ENCODE data around the gene CCR6. TPM values are rescaled to one million over a fixed set of nuclear protein-coding genes. Genes with fewer than 3 reads are reported as not detected.

The CCR6 gene
- total RNA-seq, 2 donors from 2014 or later = 1.2 to 7.8 TPM

GRCh38 chr6:167142433-167142761 lies 19.5 kb downstream of the CCR6 start:
- no peak for ATAC-seq (replicated peaks in 1 of 2)
- Mint-ChIP-seq H3K4me3 (no peak overlapping the region), H3K27ac (no peak overlapping the region)

GRCh38 chr6:167143041-167143440 lies 20.1 kb downstream of the CCR6 start:
- Mint-ChIP-seq H3K27ac (no peak overlapping the region), H3K4me3 (no peak overlapping the region), H3K9me3 (no peaks in the 10 kb centered on the region), H3K4me1 (ENCODE audit: low read depth) (no peaks in the 10 kb centered on the region), H3K27me3 (ENCODE audit: low read depth) (peaks cover 29% of the 10 kb centered on the region), H3K36me3 (ENCODE audit: insufficient read depth in 2 of 2) (no peaks in the 10 kb centered on the region)
- ATAC-seq (replicated peaks in 1 of 2) (no peak), DNase-seq (no peak)

More at GRCh38 chr6:167142433-167142761, 19.5 kb downstream of the CCR6 start:
- Mint-ChIP-seq H3K9me3 (no peaks in the 10 kb centered on the region), H3K36me3 (ENCODE audit: insufficient read depth in 2 of 2) (no peaks in the 10 kb centered on the region), H3K27me3 (ENCODE audit: low read depth) (peaks cover 35% of the 10 kb centered on the region), H3K4me1 (ENCODE audit: low read depth) (no peaks in the 10 kb centered on the region)
- DNase-seq = no peak

- Mint-ChIP-seq H3K4me3 (no peak overlapping the region), H3K36me3 (ENCODE audit: insufficient read depth in 2 of 2) (no peaks in the 10 kb centered on the region)
- ATAC-seq (replicated peaks in 1 of 2) = no peak
Measured at GRCh38 chr6:167145461-167145860, 22.6 kb downstream of the CCR6 start.

GRCh38 chr6:167146135-167146534 lies 23.2 kb downstream of the CCR6 start:
- H3K4me1 Mint-ChIP-seq (ENCODE audit: low read depth) = peaks cover 7% of the 10 kb centered on the region
- no peaks in the 10 kb centered on the region for H3K9me3 Mint-ChIP-seq
- no peak for DNase-seq
- peak overlapping the region in 1 of 2 donors; percentile 51 for H3K4me3 Mint-ChIP-seq
- no peaks in the 10 kb centered on the region for H3K36me3 Mint-ChIP-seq (ENCODE audit: insufficient read depth in 2 of 2)
- no peak overlapping the region for H3K27ac Mint-ChIP-seq
- peaks cover 35% of the 10 kb centered on the region for H3K27me3 Mint-ChIP-seq (ENCODE audit: low read depth)
- no peak for ATAC-seq (replicated peaks in 1 of 2)

More at GRCh38 chr6:167145461-167145860, 22.6 kb downstream of the CCR6 start:
- no peak for DNase-seq
- H3K9me3 Mint-ChIP-seq = no peaks in the 10 kb centered on the region
- H3K27ac Mint-ChIP-seq = no peak overlapping the region
- no peaks in the 10 kb centered on the region for H3K4me1 Mint-ChIP-seq (ENCODE audit: low read depth)
- H3K27me3 Mint-ChIP-seq (ENCODE audit: low read depth) = peaks cover 35% of the 10 kb centered on the region

GRCh38 chr6:167146977-167147376 lies 24.1 kb downstream of the CCR6 start:
- Mint-ChIP-seq H3K4me3 (peak overlapping the region in 1 of 2 donors; percentile 64), H3K27ac (no peak overlapping the region)

GRCh38 chr6:167148021-167148420 lies 25.1 kb downstream of the CCR6 start:
- Mint-ChIP-seq H3K27me3 (ENCODE audit: low read depth) (peaks cover 35% of the 10 kb centered on the region), H3K4me3 (no peak overlapping the region), H3K36me3 (ENCODE audit: insufficient read depth in 2 of 2) (peaks cover 0 to 2% of the 10 kb centered on the region in 2 donors), H3K9me3 (peaks cover 0 to 2% of the 10 kb centered on the region in 2 donors), H3K4me1 (ENCODE audit: low read depth) (peaks cover 18% of the 10 kb centered on the region), H3K27ac (no peak overlapping the region)
- ATAC-seq (replicated peaks in 1 of 2) (no peak), DNase-seq (no peak)

More at GRCh38 chr6:167146977-167147376, 24.1 kb downstream of the CCR6 start:
- DNase-seq = no peak
- H3K36me3 Mint-ChIP-seq (ENCODE audit: insufficient read depth in 2 of 2) = peaks cover 0 to 2% of the 10 kb centered on the region in 2 donors
- ATAC-seq (replicated peaks in 1 of 2) = no peak
- H3K27me3 Mint-ChIP-seq (ENCODE audit: low read depth) = peaks cover 35% of the 10 kb centered on the region
- peaks cover 0 to 2% of the 10 kb centered on the region in 2 donors for H3K9me3 Mint-ChIP-seq
- peaks cover 13% of the 10 kb centered on the region for H3K4me1 Mint-ChIP-seq (ENCODE audit: low read depth)

GRCh38 chr6:167148997-167149396 lies 26.1 kb downstream of the CCR6 start:
- no peak overlapping the region for H3K4me3 Mint-ChIP-seq
- peaks cover 0 to 2% of the 10 kb centered on the region in 2 donors for H3K9me3 Mint-ChIP-seq
- H3K36me3 Mint-ChIP-seq (ENCODE audit: insufficient read depth in 2 of 2) = peaks cover 0 to 2% of the 10 kb centered on the region in 2 donors
- DNase-seq (no peak), ATAC-seq (replicated peaks in 1 of 2) (no peak)
- peaks cover 35% of the 10 kb centered on the region for H3K27me3 Mint-ChIP-seq (ENCODE audit: low read depth)
- no peak overlapping the region for H3K27ac Mint-ChIP-seq
- H3K4me1 Mint-ChIP-seq (ENCODE audit: low read depth) = peaks cover 24% of the 10 kb centered on the region

- peaks cover 0 to 2% of the 10 kb centered on the region in 2 donors for H3K9me3 Mint-ChIP-seq
- H3K27me3 Mint-ChIP-seq (ENCODE audit: low read depth) = peaks cover 30% of the 10 kb centered on the region
- ATAC-seq (replicated peaks in 1 of 2) (peak; percentile 80 to 83), DNase-seq (peak; percentile 18 to 35)
- peak overlapping the region in 1 of 2 donors; percentile 48 for H3K4me3 Mint-ChIP-seq
- peak overlapping the region; percentile 10 for H3K27ac Mint-ChIP-seq
- H3K4me1 Mint-ChIP-seq (ENCODE audit: low read depth) = peaks cover 24% of the 10 kb centered on the region
- peaks cover 0 to 2% of the 10 kb centered on the region in 2 donors for H3K36me3 Mint-ChIP-seq (ENCODE audit: insufficient read depth in 2 of 2)
Measured at GRCh38 chr6:167150941-167151549, 28.1 kb downstream of the CCR6 start.

GRCh38 chr6:167151648-167152047 lies 28.8 kb downstream of the CCR6 start:
- Mint-ChIP-seq H3K27me3 (ENCODE audit: low read depth) (peaks cover 24% of the 10 kb centered on the region), H3K27ac (no peak overlapping the region), H3K4me3 (no peak overlapping the region), H3K9me3 (peaks cover 0 to 2% of the 10 kb centered on the region in 2 donors), H3K4me1 (ENCODE audit: low read depth) (peaks cover 24% of the 10 kb centered on the region), H3K36me3 (ENCODE audit: insufficient read depth in 2 of 2) (peaks cover 0 to 2% of the 10 kb centered on the region in 2 donors)
- no peak for ATAC-seq (replicated peaks in 1 of 2)
- no peak for DNase-seq

- Mint-ChIP-seq H3K27ac (peak overlapping the region; percentile 60), H3K4me1 (ENCODE audit: low read depth) (peaks cover 24% of the 10 kb centered on the region), H3K36me3 (ENCODE audit: insufficient read depth in 2 of 2) (peaks cover 0 to 2% of the 10 kb centered on the region in 2 donors), H3K4me3 (peak overlapping the region; percentile 43 to 74), H3K27me3 (ENCODE audit: low read depth) (peaks cover 18% of the 10 kb centered on the region), H3K9me3 (peaks cover 0 to 2% of the 10 kb centered on the region in 2 donors)
- ATAC-seq (replicated peaks in 1 of 2) = peak; percentile 59 to 60
- peak; percentile 14 to 48 for DNase-seq
Measured at GRCh38 chr6:167152862-167153261, 30.0 kb downstream of the CCR6 start.

GRCh38 chr6:167153521-167153959 lies 30.6 kb downstream of the CCR6 start:
- Mint-ChIP-seq H3K9me3 (peaks cover 0 to 2% of the 10 kb centered on the region in 2 donors), H3K4me3 (peak overlapping the region in 1 of 2 donors; percentile 74), H3K4me1 (ENCODE audit: low read depth) (peaks cover 24% of the 10 kb centered on the region), H3K27ac (peak overlapping the region; percentile 60), H3K27me3 (ENCODE audit: low read depth) (peaks cover 18% of the 10 kb centered on the region), H3K36me3 (ENCODE audit: insufficient read depth in 2 of 2) (peaks cover 0 to 2% of the 10 kb centered on the region in 2 donors)
- DNase-seq (no peak), ATAC-seq (replicated peaks in 1 of 2) (peak; percentile 7 to 41)

- Mint-ChIP-seq H3K9me3 (peaks cover 0 to 2% of the 10 kb centered on the region in 2 donors), H3K4me3 (no peak overlapping the region), H3K4me1 (ENCODE audit: low read depth) (peaks cover 24% of the 10 kb centered on the region), H3K27ac (no peak overlapping the region), H3K27me3 (ENCODE audit: low read depth) (peaks cover 18% of the 10 kb centered on the region), H3K36me3 (ENCODE audit: insufficient read depth in 2 of 2) (peaks cover 0 to 2% of the 10 kb centered on the region in 2 donors)
- ATAC-seq (replicated peaks in 1 of 2) = no peak
- DNase-seq = no peak
Measured at GRCh38 chr6:167154291-167154690, 31.4 kb downstream of the CCR6 start.

GRCh38 chr6:167154895-167155294 lies 32.0 kb downstream of the CCR6 start:
- no peak for ATAC-seq (replicated peaks in 1 of 2)
- peaks cover 0 to 2% of the 10 kb centered on the region in 2 donors for H3K9me3 Mint-ChIP-seq

GRCh38 chr6:167157414-167157813 lies 34.5 kb downstream of the CCR6 start:
- no peak for DNase-seq
- Mint-ChIP-seq H3K4me1 (ENCODE audit: low read depth) (peaks cover 11% of the 10 kb centered on the region), H3K4me3 (no peak overlapping the region), H3K36me3 (ENCODE audit: insufficient read depth in 2 of 2) (no peaks in the 10 kb centered on the region), H3K27me3 (ENCODE audit: low read depth) (peaks cover 13% of the 10 kb centered on the region), H3K27ac (no peak overlapping the region), H3K9me3 (no peaks in the 10 kb centered on the region)
- no peak for ATAC-seq (replicated peaks in 1 of 2)

More at GRCh38 chr6:167154895-167155294, 32.0 kb downstream of the CCR6 start:
- no peak overlapping the region for H3K27ac Mint-ChIP-seq
- H3K27me3 Mint-ChIP-seq (ENCODE audit: low read depth) = peaks cover 13% of the 10 kb centered on the region
- H3K36me3 Mint-ChIP-seq (ENCODE audit: insufficient read depth in 2 of 2) = peaks cover 0 to 2% of the 10 kb centered on the region in 2 donors
- H3K4me3 Mint-ChIP-seq = no peak overlapping the region
- H3K4me1 Mint-ChIP-seq (ENCODE audit: low read depth) = peaks cover 24% of the 10 kb centered on the region
- DNase-seq = no peak
